WTC11 (cell line): ENCODE results near the gene EGFL8.

ENCODE experiments used
- CTCF ChIP-seq: fragments of 200-600 bp; IDR thresholded peaks from 2 replicates; pipeline ENCODE4 v1.8.0; 2022; ENCODE audit warnings: antibody characterized with exemption
- NFYB ChIP-seq: sonication (generic); formaldehyde crosslinking; conservative IDR thresholded peaks from 2 replicates; pipeline ENCODE4 v1.8.0; 2022; ENCODE audit warnings: low read depth, missing genetic modification reagents
- NR2C2 ChIP-seq: sonication (generic); formaldehyde crosslinking; IDR thresholded peaks from 2 replicates; pipeline ENCODE4 v1.8.0; 2022; ENCODE audit warnings: mild to moderate bottlenecking, missing genetic modification reagents
- USF1 ChIP-seq: sonication (generic); formaldehyde crosslinking; IDR thresholded peaks from 2 replicates; pipeline ENCODE4 v1.8.0; 2022; ENCODE audit warnings: mild to moderate bottlenecking, missing genetic modification reagents
- ZNF671 ChIP-seq: fragments of 250-450 bp; sonication (Bioruptor Pico); IDR thresholded peaks from 2 replicates; pipeline ENCODE4 v1.8.0; 2021; ENCODE audit warnings: mild to moderate bottlenecking
- TF ChIP-seq, protein P1 (sequence below): sonication (generic); formaldehyde crosslinking; IDR thresholded peaks from 2 replicates; pipeline ENCODE4 v1.8.1; 2023; ENCODE audit warnings: mild to moderate bottlenecking, moderate library complexity, missing genetic modification reagents
- TF ChIP-seq, protein P2 (sequence below): sonication (generic); formaldehyde crosslinking; IDR thresholded peaks from 2 replicates; pipeline ENCODE4 v1.8.1; 2022; ENCODE audit warnings: low read depth, mild to moderate bottlenecking, moderate library complexity, missing genetic modification reagents, borderline replicate concordance

DNA sequence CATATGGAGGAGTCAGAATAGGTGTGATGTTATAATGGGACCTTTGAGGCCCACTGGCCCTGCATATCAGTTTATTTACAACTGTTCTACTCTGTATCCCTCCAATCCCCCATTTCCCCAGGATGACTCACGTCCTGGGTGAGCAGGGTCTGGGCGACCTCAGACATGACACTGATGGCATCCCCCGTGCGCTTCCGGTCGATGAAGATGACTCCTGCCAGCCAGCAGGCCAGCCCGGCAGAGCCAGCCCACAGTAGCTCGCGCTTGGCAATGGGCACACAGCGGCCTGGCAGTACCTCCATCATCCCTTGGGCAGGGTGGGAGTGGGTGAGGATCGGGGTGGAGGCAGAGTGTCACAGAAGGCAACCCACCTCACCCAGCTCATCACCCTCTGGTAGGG lies 5.9 kb downstream of the EGFL8 start:
- TF ChIP-seq USF1 (CRISPR knock-in tag) (no peak), CTCF (no peak), ZNF671 (CRISPR knock-in tag) (no peak), NFYB (CRISPR knock-in tag) (no peak), NR2C2 (CRISPR knock-in tag) (no peak)
- TF ChIP-seq, protein P1, sequence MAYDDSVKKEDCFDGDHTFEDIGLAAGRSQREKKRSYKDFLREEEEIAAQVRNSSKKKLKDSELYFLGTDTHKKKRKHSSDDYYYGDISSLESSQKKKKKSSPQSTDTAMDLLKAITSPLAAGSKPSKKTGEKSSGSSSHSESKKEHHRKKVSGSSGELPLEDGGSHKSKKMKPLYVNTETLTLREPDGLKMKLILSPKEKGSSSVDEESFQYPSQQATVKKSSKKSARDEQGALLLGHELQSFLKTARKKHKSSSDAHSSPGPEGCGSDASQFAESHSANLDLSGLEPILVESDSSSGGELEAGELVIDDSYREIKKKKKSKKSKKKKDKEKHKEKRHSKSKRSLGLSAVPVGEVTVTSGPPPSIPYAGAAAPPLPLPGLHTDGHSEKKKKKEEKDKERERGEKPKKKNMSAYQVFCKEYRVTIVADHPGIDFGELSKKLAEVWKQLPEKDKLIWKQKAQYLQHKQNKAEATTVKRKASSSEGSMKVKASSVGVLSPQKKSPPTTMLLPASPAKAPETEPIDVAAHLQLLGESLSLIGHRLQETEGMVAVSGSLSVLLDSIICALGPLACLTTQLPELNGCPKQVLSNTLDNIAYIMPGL = no peak
- TF ChIP-seq, protein P2, sequence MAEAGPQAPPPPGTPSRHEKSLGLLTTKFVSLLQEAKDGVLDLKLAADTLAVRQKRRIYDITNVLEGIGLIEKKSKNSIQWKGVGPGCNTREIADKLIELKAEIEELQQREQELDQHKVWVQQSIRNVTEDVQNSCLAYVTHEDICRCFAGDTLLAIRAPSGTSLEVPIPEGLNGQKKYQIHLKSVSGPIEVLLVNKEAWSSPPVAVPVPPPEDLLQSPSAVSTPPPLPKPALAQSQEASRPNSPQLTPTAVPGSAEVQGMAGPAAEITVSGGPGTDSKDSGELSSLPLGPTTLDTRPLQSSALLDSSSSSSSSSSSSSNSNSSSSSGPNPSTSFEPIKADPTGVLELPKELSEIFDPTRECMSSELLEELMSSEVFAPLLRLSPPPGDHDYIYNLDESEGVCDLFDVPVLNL (CRISPR knock-in tag) = no peak
